Ascending aorta (tissue), 2 donors: ENCODE results near the gene RACGAP1. TPM values are rescaled to one million over a fixed set of nuclear protein-coding genes. Genes with fewer than 3 reads are reported as not detected.

ENCODE experiments used
- DNase-seq, 2 donors: peaks; one replicate each; pipeline ENCODE4 v3.0.0-alpha.2; 2019; ENCODE audit warnings: low spot score in 2 of 2
- H3K27ac ChIP-seq, 2 donors: fragments of 200-600 bp; sonication (generic); one replicate each; pipeline ENCODE4 v1.5.1; 2016 to 2017; ENCODE audit warnings: mild to moderate bottlenecking in 1 of 2
- H3K27me3 ChIP-seq: fragments of 200-600 bp; sonication (generic); one replicate; pipeline ENCODE4 v1.5.1; 2017
- H3K36me3 ChIP-seq, 2 donors: fragments of 200-600 bp; sonication (generic); one replicate each; pipeline ENCODE4 v1.5.1; 2016
- H3K4me1 ChIP-seq, 2 donors: fragments of 200-600 bp; sonication (generic); one replicate each; pipeline ENCODE4 v1.5.1; 2016 to 2017; ENCODE audit warnings: mild to moderate bottlenecking in 1 of 2
- H3K4me3 ChIP-seq, 2 donors: fragments of 200-600 bp; sonication (generic); one replicate each; pipeline ENCODE4 v1.5.1; 2016 to 2017; ENCODE audit warnings: mild to moderate bottlenecking in 1 of 2
- H3K9me3 ChIP-seq, 2 donors: fragments of 200-600 bp; sonication (generic); one replicate each; pipeline ENCODE4 v1.5.1; 2016
- CTCF ChIP-seq, 3 experiments: fragments of 200-600 bp in 2 of 3; fragments of 450-650 bp in 1 of 3; sonication (generic) in 2 of 3; IDR thresholded peaks; one replicate each; pipeline ENCODE4 v1.5.1; 2016 to 2019; ENCODE audit warnings: antibody characterized with exemption in 3 of 3, mild to moderate bottlenecking in 1 of 3, moderate library complexity in 1 of 3
- intact Hi-C: fragments of 100-400 bp; cut with DNase I; formaldehyde crosslinking; loops from one replicate; pipeline ENCODE4 v1.15.1; 2023
- total RNA-seq: library from RNA; depleted of rRNA; stranded (reverse); fragments of >200 nt; gene quantifications from one replicate; pipeline ENCODE4 v1.1.0, GENCODE V29; 2016

RACGAP1 gene
- total RNA-seq, 1 donor from 2014 or later: 5.1 TPM

GRCh38 chr12:50069539-50069938 is 44.2 kb upstream of the RACGAP1 start:
- TF ChIP-seq CTCF (IDR thresholded peaks at IDR 0.05): no peak
- Histone ChIP-seq H3K36me3 (no peaks in the 10 kb centered on the region), H3K4me1 (no peaks in the 10 kb centered on the region), H3K4me3 (no peak overlapping the region), H3K27me3 (no peaks in the 10 kb centered on the region), H3K9me3 (no peaks in the 10 kb centered on the region), H3K27ac (no peak overlapping the region)
- intact Hi-C loops: no loop called here
- no peak for DNase-seq

GRCh38 chr12:50069069-50069468 is 43.8 kb upstream of the RACGAP1 start:
- no peaks in the 10 kb centered on the region for H3K27me3 ChIP-seq
- H3K4me3 ChIP-seq: no peak overlapping the region
- TF ChIP-seq CTCF (IDR thresholded peaks at IDR 0.05): no peak
- no peak overlapping the region for H3K27ac ChIP-seq
- no peak for DNase-seq
- H3K4me1 ChIP-seq: no peaks in the 10 kb centered on the region
- no peaks in the 10 kb centered on the region for H3K36me3 ChIP-seq
- H3K9me3 ChIP-seq: no peaks in the 10 kb centered on the region
- intact Hi-C loops: no loop called here

- DNase-seq: peak in 1 of 2 donors; percentile 84
- Histone ChIP-seq H3K36me3 (no peaks in the 10 kb centered on the region), H3K9me3 (no peaks in the 10 kb centered on the region), H3K4me3 (no peak overlapping the region), H3K27ac (no peak overlapping the region), H3K4me1 (no peaks in the 10 kb centered on the region), H3K27me3 (no peaks in the 10 kb centered on the region)
- intact Hi-C loops: no loop called here
- no peak for TF ChIP-seq CTCF (IDR thresholded peaks at IDR 0.05)
These were observed 41.1 kb upstream of the RACGAP1 start for GRCh38 chr12:50066402-50066801.

GRCh38 chr12:50065726-50066310 is 40.5 kb upstream of the RACGAP1 start:
- DNase-seq: no peak
- Histone ChIP-seq H3K4me1 (no peaks in the 10 kb centered on the region), H3K4me3 (no peak overlapping the region), H3K9me3 (no peaks in the 10 kb centered on the region), H3K27ac (no peak overlapping the region), H3K27me3 (no peaks in the 10 kb centered on the region), H3K36me3 (no peaks in the 10 kb centered on the region)
- no peak for TF ChIP-seq CTCF (IDR thresholded peaks at IDR 0.05)
- intact Hi-C loops: no loop called here

GRCh38 chr12:50062728-50063460 is 37.6 kb upstream of the RACGAP1 start:
- TF ChIP-seq CTCF (IDR thresholded peaks at IDR 0.05): no peak
- DNase-seq: no peak
- Histone ChIP-seq H3K27me3 (no peaks in the 10 kb centered on the region), H3K9me3 (no peaks in the 10 kb centered on the region), H3K36me3 (no peaks in the 10 kb centered on the region), H3K4me3 (no peak overlapping the region), H3K27ac (no peak overlapping the region), H3K4me1 (peaks cover 0 to 2% of the 10 kb centered on the region in 2 donors)
- intact Hi-C loops: no loop called here
